Panc1 (cell line): Measurements from ENCODE around the gene MTPN. TPM values are rescaled to one million over a fixed set of nuclear protein-coding genes. Genes with fewer than 3 reads are reported as not detected.

Experiments
- ATAC-seq: fragments of 200-7000 bp; cut with Tn5 transposase; 2 replicates; pipeline ENCODE4 v1.9.1; 2020; ENCODE audit warnings: mild to moderate bottlenecking, moderate library complexity
- BruUV-seq: library from RNA; stranded (reverse); fragments of 400-500 nt; replicated peaks from 2 replicates; lab custom pipeline; 2021; lab: Mats Ljungman, UMichigan
- CTCF ChIA-PET: fragments of 300-600 bp; sonication (Branson Sonifier 250); formaldehyde crosslinking; loops from one replicate; lab custom pipeline; 2022; ENCODE audit warnings: antibody characterized with exemption; lab: Charles Lee
- POLR2A ChIA-PET: fragments of 300-600 bp; sonication (Branson Sonifier 250); formaldehyde crosslinking; loops from one replicate; lab custom pipeline; 2022; ENCODE audit warnings: antibody characterized with exemption; lab: Charles Lee
- DNase-seq: peaks from one replicate; pipeline ENCODE4 v3.0.0-alpha.2; 2010; ENCODE audit warnings: low read depth, low spot score
- H3K27ac ChIP-seq: 2 replicates; pipeline ENCODE4 v1.5.1; 2011; ENCODE audit warnings: mild to moderate bottlenecking, low read length, inconsistent platforms
- H3K27me3 ChIP-seq: fragments of 200-500 bp; sonication (Bioruptor generic); 2 replicates; pipeline ENCODE4 v1.6.0; 2014; ENCODE audit warnings: low read length, inconsistent platforms; ENCODE audit not compliant: control insufficient read depth, insufficient read depth
- H3K36me3 ChIP-seq: fragments of 200-500 bp; sonication (Bioruptor generic); 2 replicates; pipeline ENCODE4 v1.5.1; 2014; ENCODE audit warnings: inconsistent platforms, mild to moderate bottlenecking, low read length, moderate library complexity; ENCODE audit not compliant: control insufficient read depth, insufficient read depth
- H3K4me1 ChIP-seq: 2 replicates; pipeline ENCODE4 v1.5.1; 2011; ENCODE audit warnings: inconsistent platforms, mild to moderate bottlenecking, low read length, moderate library complexity; ENCODE audit not compliant: control insufficient read depth, insufficient read depth
- H3K4me3 ChIP-seq, 2 experiments: 2 replicates each; pipeline ENCODE4 v1.5.1; 2011 to 2012; ENCODE audit warnings: low read depth in 2 of 2, low read length in 2 of 2, mild to moderate bottlenecking in 2 of 2, inconsistent platforms in 1 of 2, moderate library complexity in 1 of 2
- H3K9me3 ChIP-seq: fragments of 200-500 bp; sonication (Bioruptor generic); 2 replicates; pipeline ENCODE4 v1.5.1; 2014; ENCODE audit warnings: low read depth, mild to moderate bottlenecking, inconsistent platforms, low read length, moderate library complexity; ENCODE audit not compliant: control insufficient read depth, insufficient read depth
- POLR2AphosphoS5 ChIP-seq: IDR thresholded peaks from 2 replicates; pipeline ENCODE4 v1.6.1; 2012; ENCODE audit warnings: mild to moderate bottlenecking, low read depth, low read length, moderate library complexity
- SIN3A ChIP-seq: IDR thresholded peaks from 2 replicates; pipeline ENCODE4 v1.6.1; 2012; ENCODE audit warnings: low read depth, mild to moderate bottlenecking, low read length, moderate library complexity, borderline replicate concordance; ENCODE audit not compliant: insufficient read depth
- TCF7L2 ChIP-seq: IDR thresholded peaks from 2 replicates; pipeline ENCODE4 v1.6.1; 2011; ENCODE audit warnings: mild to moderate bottlenecking, low read depth, low read length, inconsistent platforms
- in situ Hi-C: cut with HindIII; loops from 2 replicates; pipeline ENCODE4 v1.10.0; 2016; ENCODE audit warnings: low sequenced_read_pairs, low pct_unique_long_range_greater_than_20kb
- intact Hi-C: fragments of 100-400 bp; cut with micrococcal nuclease; formaldehyde crosslinking; loops from one replicate; pipeline ENCODE4 v1.10.0; 2022; ENCODE audit not compliant: unreplicated experiment
- total RNA-seq: library from RNA; stranded (reverse); gene quantifications from one replicate; pipeline ENCODE4 v1.2.1, GENCODE V29; 2021; ENCODE audit not compliant: unreplicated experiment
- TF ChIP-seq, protein P1 (sequence below): fragments of 450-650 bp; IDR thresholded peaks from 2 replicates; pipeline ENCODE4 v1.5.1; 2017; ENCODE audit warnings: mild to moderate bottlenecking
- TF ChIP-seq, protein P2 (sequence below), 2 experiments: IDR thresholded peaks; 2 replicates each; pipeline ENCODE4 v1.6.1; 2011 to 2012; ENCODE audit warnings: low read depth in 2 of 2, control low read depth in 1 of 2, low read length in 1 of 2, mild to moderate bottlenecking in 1 of 2, moderate library complexity in 1 of 2; ENCODE audit not compliant: insufficient read depth in 1 of 2

Gene MTPN
- total RNA-seq, 1 experiment from 2014 or later, result 177 TPM

DNA sequence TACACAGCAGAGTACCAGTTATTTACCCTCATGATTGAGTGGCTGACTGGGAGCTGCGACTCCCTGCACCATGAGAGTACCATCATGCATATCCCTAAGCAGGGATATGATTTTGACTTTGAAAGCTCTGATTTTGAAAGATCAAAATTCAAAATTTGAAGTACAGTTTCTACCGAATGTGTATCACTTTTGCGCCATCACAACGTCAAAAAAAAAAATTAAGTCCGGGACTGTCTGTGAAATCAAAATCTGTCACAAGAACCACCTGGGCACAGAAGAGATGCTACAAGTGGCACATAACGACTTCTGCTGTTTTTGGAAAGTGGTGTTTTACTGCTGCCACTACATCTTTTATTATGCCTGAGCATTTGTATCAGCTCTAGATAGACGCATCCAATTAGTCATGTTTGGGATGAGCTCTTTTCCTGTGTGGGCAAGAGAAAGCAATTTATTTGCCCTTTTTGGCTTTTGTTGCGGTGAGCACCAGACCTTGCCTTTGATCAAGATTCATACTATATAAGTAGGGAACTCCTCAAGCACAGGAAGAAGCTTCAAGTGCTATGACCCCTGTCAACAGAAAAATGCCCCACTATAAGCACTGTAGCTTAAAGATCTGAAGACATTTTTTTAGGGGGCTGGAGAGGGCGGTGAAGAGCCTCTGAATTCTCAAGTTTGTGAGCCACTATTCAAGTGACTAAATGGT lies 10.7 kb downstream of the MTPN start:
- Histone ChIP-seq H3K27ac (no peak overlapping the region), H3K27me3 (no peaks in the 10 kb centered on the region), H3K9me3 (no peaks in the 10 kb centered on the region), H3K4me3 (no peak overlapping the region), H3K36me3 (peaks cover 4% of the 10 kb centered on the region; the same call in 1 of the 2 replicates), H3K4me1 (0 out of 2 replicates have a peak, but pooled peaks cover 3% of the 10 kb centered on the region)
- in situ Hi-C loops, result no loop called here
- ChIA-PET CTCF (no interaction called here), POLR2A (no interaction called here)
- intact Hi-C loops, result no loop called here
- no TSS peak for BruUV-seq
- DNase-seq (no peak), ATAC-seq (no peak)
- TF ChIP-seq TCF7L2, result no peak
- TF ChIP-seq, protein P1, sequence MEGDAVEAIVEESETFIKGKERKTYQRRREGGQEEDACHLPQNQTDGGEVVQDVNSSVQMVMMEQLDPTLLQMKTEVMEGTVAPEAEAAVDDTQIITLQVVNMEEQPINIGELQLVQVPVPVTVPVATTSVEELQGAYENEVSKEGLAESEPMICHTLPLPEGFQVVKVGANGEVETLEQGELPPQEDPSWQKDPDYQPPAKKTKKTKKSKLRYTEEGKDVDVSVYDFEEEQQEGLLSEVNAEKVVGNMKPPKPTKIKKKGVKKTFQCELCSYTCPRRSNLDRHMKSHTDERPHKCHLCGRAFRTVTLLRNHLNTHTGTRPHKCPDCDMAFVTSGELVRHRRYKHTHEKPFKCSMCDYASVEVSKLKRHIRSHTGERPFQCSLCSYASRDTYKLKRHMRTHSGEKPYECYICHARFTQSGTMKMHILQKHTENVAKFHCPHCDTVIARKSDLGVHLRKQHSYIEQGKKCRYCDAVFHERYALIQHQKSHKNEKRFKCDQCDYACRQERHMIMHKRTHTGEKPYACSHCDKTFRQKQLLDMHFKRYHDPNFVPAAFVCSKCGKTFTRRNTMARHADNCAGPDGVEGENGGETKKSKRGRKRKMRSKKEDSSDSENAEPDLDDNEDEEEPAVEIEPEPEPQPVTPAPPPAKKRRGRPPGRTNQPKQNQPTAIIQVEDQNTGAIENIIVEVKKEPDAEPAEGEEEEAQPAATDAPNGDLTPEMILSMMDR, result no peak

DNA sequence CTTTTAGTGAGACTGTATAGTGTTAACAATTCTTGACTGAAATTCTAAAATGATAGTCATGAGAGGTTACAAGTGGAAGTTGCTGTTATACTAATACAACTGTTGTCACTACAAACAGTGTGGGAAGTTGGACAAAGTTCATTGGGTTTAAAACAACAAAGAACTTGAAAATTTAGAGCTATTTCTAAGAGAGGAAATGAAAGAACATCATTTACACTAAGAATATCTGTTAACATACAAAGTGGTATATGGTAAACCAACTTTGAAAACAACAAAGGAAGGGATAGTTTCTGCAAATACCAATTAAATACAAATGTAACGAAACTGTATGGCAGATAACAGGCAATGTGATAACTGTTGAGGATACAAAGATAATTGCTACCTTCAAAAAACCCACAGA lies 11.6 kb downstream of the MTPN start:
- no TSS peak for BruUV-seq
- Histone ChIP-seq H3K27me3 (no peaks in the 10 kb centered on the region), H3K4me1 (0 out of 2 replicates have a peak, but pooled peaks cover 3% of the 10 kb centered on the region), H3K4me3 (no peak overlapping the region), H3K36me3 (peaks cover 2% of the 10 kb centered on the region; the same call in 1 of the 2 replicates), H3K9me3 (no peaks in the 10 kb centered on the region), H3K27ac (no peak overlapping the region)
- intact Hi-C loops (no loop called here), in situ Hi-C loops (no loop called here)
- ATAC-seq, result no peak
- DNase-seq, result no peak
- POLR2A ChIA-PET, result no interaction called here
- CTCF ChIA-PET, result no interaction called here
- TF ChIP-seq POLR2AphosphoS5 (no peak), SIN3A (no peak), TCF7L2 (no peak)
- TF ChIP-seq, protein P1, result no peak
- TF ChIP-seq, protein P2, sequence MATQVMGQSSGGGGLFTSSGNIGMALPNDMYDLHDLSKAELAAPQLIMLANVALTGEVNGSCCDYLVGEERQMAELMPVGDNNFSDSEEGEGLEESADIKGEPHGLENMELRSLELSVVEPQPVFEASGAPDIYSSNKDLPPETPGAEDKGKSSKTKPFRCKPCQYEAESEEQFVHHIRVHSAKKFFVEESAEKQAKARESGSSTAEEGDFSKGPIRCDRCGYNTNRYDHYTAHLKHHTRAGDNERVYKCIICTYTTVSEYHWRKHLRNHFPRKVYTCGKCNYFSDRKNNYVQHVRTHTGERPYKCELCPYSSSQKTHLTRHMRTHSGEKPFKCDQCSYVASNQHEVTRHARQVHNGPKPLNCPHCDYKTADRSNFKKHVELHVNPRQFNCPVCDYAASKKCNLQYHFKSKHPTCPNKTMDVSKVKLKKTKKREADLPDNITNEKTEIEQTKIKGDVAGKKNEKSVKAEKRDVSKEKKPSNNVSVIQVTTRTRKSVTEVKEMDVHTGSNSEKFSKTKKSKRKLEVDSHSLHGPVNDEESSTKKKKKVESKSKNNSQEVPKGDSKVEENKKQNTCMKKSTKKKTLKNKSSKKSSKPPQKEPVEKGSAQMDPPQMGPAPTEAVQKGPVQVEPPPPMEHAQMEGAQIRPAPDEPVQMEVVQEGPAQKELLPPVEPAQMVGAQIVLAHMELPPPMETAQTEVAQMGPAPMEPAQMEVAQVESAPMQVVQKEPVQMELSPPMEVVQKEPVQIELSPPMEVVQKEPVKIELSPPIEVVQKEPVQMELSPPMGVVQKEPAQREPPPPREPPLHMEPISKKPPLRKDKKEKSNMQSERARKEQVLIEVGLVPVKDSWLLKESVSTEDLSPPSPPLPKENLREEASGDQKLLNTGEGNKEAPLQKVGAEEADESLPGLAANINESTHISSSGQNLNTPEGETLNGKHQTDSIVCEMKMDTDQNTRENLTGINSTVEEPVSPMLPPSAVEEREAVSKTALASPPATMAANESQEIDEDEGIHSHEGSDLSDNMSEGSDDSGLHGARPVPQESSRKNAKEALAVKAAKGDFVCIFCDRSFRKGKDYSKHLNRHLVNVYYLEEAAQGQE (IDR thresholded peaks at IDR 0.05; ENCODE audit: insufficient read depth in 1 of 2, low read depth in 2 of 2, low read length in 1 of 2), result no peak
